Activated gamma-delta T cell (primary cell): ENCODE results near the gene COL15A1.

Experiments used
- DNase-seq: peaks from one replicate; lab custom pipeline; 2025; lab: John Stamatoyannopoulos, UW

COL15A1 gene

GRCh38 chr9:99015448-99015847 is 71.7 kb downstream of the COL15A1 start:
- DNase-seq = no peak

DNA sequence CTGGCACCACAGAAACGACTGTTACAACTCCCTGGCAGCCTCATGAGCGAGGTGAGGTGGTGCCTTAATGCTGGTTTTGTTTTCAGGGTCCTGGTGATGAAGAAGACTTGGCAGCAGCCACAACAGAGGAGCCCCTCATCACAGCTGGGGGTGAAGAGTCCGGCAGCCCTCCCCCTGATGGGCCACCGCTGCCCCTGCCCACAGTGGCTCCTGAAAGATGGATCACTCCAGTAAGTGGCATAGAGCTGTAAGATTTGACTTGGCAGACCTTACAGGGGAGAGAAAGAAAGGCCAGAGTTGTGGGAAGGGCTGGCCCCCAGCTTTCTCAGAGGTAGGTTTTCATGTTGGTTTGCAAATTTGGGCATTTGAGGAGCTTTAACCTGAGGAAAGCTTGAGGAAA is 72.2 kb downstream of the COL15A1 start:
- DNase-seq = no peak

DNA sequence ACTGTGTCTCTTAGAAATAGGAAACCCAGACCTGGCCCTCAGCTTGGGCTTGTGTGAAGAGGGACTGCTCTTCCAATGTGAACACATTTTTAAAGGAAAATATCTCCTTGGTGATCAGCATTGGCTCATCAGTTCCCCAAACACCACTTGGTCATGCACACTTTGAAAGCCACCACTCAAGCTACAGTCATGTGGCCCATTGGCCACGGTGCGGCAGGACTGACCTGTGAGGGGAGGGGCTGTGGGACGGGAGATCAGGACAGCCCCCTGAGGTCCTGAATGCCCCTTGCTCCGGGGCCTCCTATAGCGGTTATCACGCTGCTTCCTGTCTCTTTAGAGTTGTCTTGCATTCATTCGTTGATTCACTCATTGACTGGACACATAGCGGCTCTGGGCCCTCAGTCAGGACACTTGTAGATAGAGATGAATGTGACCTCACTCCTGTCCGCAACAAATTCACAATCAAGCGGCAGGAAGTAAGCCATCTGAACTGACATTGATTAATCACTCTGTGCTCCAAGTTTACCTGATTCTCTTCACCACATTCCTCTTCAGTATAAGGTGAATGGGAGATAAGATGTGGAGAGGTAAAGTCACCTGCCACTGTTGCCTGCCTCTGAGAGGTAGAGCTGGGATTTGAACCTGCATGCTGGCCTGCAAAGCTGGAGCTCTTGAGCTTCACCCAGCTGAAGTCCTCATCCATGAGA is 73.1 kb downstream of the COL15A1 start:
- no peak for DNase-seq

- no peak for DNase-seq
Measured at GRCh38 chr9:99018653-99019052, 74.9 kb downstream of the COL15A1 start.

DNA sequence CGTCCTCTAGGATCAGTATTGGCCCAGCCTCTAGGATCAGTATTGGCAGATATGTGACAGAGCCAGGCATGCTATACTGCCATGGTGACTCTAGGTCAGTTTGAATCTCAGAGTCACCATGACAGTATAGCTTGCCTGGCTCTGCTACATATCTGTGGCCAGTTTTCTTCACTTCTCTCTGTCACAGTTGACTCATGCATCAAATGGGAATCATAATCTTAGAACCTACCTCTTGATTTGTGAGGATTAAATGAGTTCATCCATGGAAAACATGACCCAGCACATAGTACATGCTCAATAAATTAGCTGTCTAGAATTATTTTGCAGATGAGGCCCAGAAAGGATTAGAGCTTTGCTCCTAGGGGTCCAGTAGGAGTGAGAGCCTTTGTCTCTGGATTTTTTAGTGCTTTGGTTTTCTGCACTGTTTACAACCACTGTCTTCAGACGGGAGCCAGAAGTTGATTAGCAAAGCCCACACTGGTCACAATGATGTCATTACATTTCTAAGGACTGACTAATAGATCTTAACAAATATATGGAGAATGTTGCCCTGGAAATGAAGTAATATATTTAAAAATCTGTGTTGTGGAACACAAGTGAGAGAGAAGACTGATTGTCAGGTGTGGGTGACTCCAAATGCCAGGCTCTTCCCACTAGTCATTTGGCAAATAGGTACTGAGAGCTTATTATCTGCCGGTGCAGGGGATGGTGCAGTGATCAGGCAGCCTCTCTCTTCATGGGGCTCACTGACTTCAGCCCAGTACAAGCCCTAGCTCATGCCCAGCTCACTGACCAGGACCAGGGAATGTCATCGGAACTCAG is 76.0 kb downstream of the COL15A1 start:
- no peak for DNase-seq

- no peak for DNase-seq
Measured at GRCh38 chr9:99020786-99021436, 77.2 kb downstream of the COL15A1 start.

- no peak for DNase-seq
Measured at GRCh38 chr9:99021512-99021911, 77.8 kb downstream of the COL15A1 start.

- no peak for DNase-seq
Measured at GRCh38 chr9:99023231-99023630, 79.5 kb downstream of the COL15A1 start.

- no peak for DNase-seq
Measured at GRCh38 chr9:99023831-99024230, 80.1 kb downstream of the COL15A1 start.

GRCh38 chr9:99024959-99025358 is 81.3 kb downstream of the COL15A1 start:
- DNase-seq = no peak

GRCh38 chr9:99025616-99026270 is 82.0 kb downstream of the COL15A1 start:
- no peak for DNase-seq

DNA sequence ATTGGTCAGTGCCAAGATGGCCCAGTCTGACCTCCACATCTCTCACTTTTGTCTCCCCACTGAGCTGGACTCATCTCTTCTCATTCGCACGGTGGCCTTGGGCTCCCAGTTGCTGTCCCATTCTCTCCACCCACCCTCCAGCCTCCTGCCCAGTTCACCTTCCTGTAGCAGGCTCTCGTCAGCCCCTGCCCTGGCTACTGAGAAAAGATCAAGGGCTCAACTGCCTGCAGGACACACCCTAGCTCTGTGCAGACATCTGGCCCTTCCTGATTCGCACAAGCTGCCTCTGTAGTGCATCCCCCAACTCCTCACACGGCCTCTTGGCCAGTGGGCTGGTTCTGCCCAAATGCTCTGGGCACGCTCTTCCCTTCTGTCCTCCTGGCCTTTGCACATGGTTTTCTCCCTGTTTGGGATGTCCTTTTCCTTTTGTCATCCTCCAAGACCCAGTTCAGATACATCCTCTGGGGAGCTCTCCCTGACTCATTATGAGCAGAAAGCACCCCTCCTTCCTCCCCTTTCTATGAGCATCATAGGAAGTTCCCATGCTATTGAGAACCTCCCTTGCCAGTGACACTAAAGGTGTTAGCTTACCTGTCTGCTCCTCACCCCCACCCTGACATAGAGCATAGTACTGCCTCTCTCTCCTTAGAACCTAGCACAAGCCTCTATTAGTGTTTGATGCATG is 82.7 kb downstream of the COL15A1 start:
- no peak for DNase-seq

GRCh38 chr9:99026956-99027298 is 83.2 kb downstream of the COL15A1 start:
- no peak for DNase-seq

- no peak for DNase-seq
Measured at GRCh38 chr9:99027443-99027842, 83.7 kb downstream of the COL15A1 start.

GRCh38 chr9:99029083-99029645 is 85.5 kb downstream of the COL15A1 start:
- DNase-seq = no peak

GRCh38 chr9:99030092-99030511 is 86.4 kb downstream of the COL15A1 start:
- no peak for DNase-seq

DNA sequence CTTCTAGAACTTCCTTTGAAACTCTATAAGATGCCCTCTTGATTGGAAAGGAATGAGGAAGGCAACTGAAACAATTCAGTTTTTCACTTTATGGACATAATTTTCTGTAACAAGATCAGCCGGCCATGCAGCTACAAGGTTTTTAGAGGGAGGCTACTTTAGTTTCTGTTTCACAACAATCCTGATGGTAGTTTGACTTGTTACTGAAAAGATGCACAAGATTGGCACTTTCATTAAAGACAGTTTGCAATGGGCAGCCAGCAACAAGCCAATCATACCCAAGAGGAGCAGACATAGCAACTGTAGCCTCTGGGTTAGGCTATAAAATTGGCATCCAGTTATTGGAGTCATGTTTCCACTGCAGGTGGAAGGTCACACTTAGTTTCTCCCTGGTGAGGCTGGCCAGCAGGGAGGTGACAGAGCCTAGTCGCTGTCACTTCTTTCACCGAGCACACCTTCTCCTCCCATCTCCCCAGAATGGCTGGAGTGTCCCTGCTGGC is 87.0 kb downstream of the COL15A1 start:
- DNase-seq = no peak

GRCh38 chr9:99031319-99031718 is 87.6 kb downstream of the COL15A1 start:
- DNase-seq = no peak

- no peak for DNase-seq
Measured at GRCh38 chr9:99031994-99032393, 88.3 kb downstream of the COL15A1 start.

DNA sequence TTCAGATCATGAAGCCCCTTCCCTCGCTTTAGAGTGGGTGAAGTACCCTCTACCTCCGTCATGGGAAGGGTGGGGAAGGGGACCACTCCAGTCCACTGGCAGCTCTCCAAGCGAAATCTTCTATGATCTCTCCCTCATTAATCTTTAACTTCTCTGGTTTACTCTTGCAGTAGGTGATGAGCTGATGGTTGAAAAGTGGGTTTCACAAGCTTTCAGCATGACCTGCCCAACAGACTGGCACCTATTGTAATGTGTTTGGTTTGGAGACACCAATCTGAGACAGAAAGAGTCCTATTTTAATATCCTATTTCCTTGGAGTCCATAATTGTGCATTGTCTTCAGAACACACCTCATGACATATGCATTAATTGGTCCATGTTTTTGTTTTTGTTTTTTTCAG is 90.4 kb downstream of the COL15A1 start:
- no peak for DNase-seq

- no peak for DNase-seq
Measured at GRCh38 chr9:99035313-99035712, 91.6 kb downstream of the COL15A1 start.
